GM23248 (cell line): ENCODE results near the gene CDS2. TPM values are rescaled to one million over a fixed set of nuclear protein-coding genes. Genes with fewer than 3 reads are reported as not detected.
A peak's percentile ranks its signal among the peaks of the same experiment; 100 is the strongest.

Experiments used
- DNase-seq: peaks from one replicate; pipeline ENCODE4 v3.0.0-alpha.2; 2015
- H2AFZ ChIP-seq: fragments of 200-600 bp; sonication (generic); 2 replicates; pipeline ENCODE4 v1.6.1; 2016; ENCODE audit warnings: antibody characterized with exemption
- H3F3A ChIP-seq: fragments of 200-600 bp; sonication (generic); 2 replicates; pipeline ENCODE4 v1.6.1; 2016; ENCODE audit warnings: mild to moderate bottlenecking, antibody characterized with exemption, mixed run types; ENCODE audit not compliant: insufficient read depth
- H3K27ac ChIP-seq: fragments of 200-600 bp; sonication (generic); 2 replicates; pipeline ENCODE4 v1.5.1; 2016; ENCODE audit warnings: mild to moderate bottlenecking
- H3K27me3 ChIP-seq: fragments of 200-600 bp; sonication (generic); replicated peaks from 2 replicates; pipeline ENCODE4 v1.6.1; 2016; ENCODE audit warnings: mild to moderate bottlenecking; ENCODE audit not compliant: insufficient read depth
- H3K36me3 ChIP-seq: fragments of 200-600 bp; sonication (generic); 2 replicates; pipeline ENCODE4 v1.6.1; 2016; ENCODE audit warnings: low read depth, mild to moderate bottlenecking
- H3K4me1 ChIP-seq: fragments of 200-600 bp; sonication (generic); 2 replicates; pipeline ENCODE4 v1.6.1; 2016; ENCODE audit warnings: mild to moderate bottlenecking; ENCODE audit not compliant: insufficient read depth
- H3K4me2 ChIP-seq: fragments of 200-600 bp; sonication (generic); one replicate; pipeline ENCODE4 v1.6.1; 2016; ENCODE audit warnings: mild to moderate bottlenecking; ENCODE audit not compliant: unreplicated experiment
- H3K4me3 ChIP-seq: fragments of 200-600 bp; sonication (generic); 2 replicates; pipeline ENCODE4 v1.5.1; 2016; ENCODE audit warnings: mild to moderate bottlenecking
- H3K79me2 ChIP-seq: fragments of 200-600 bp; sonication (generic); 2 replicates; pipeline ENCODE4 v1.6.1; 2016; ENCODE audit warnings: mild to moderate bottlenecking; ENCODE audit not compliant: insufficient read depth
- H3K9ac ChIP-seq: fragments of 200-600 bp; sonication (generic); 2 replicates; pipeline ENCODE4 v1.6.1; 2016; ENCODE audit warnings: mild to moderate bottlenecking
- H3K9me2 ChIP-seq: fragments of 200-600 bp; sonication (generic); 2 replicates; pipeline ENCODE4 v1.6.1; 2016; ENCODE audit warnings: mixed run types, mild to moderate bottlenecking, moderate library complexity; ENCODE audit not compliant: insufficient read depth
- H3K9me3 ChIP-seq: fragments of 200-600 bp; sonication (generic); one replicate; pipeline ENCODE4 v1.6.1; 2017; ENCODE audit warnings: low read depth
- H4K20me1 ChIP-seq: fragments of 200-600 bp; sonication (generic); 2 replicates; pipeline ENCODE4 v1.6.0; 2016; ENCODE audit not compliant: insufficient read depth
- EZH2 ChIP-seq: fragments of 200-600 bp; sonication (generic); IDR thresholded peaks from 2 replicates; pipeline ENCODE4 v1.6.1; 2018; ENCODE audit warnings: antibody characterized with exemption, mild to moderate bottlenecking; ENCODE audit not compliant: insufficient read depth, poor library complexity, severe bottlenecking
- EZH2phosphoT487 ChIP-seq: fragments of 200-600 bp; sonication (generic); IDR thresholded peaks from 2 replicates; pipeline ENCODE4 v1.6.1; 2018; ENCODE audit warnings: antibody characterized with exemption, moderate library complexity, mild to moderate bottlenecking, low read depth; ENCODE audit not compliant: insufficient read depth
- WGBS, 2 experiments: methylation state at CpG; one replicate each; pipeline ENCODE4 v1.1.6; 2015 to 2017; ENCODE audit warnings: low lambda C conversion rate in 2 of 2, low coverage in 1 of 2; ENCODE audit errors: missing lambda C conversion rate in 2 of 2; 5-methylcytosine and 5-hydroxymethylcytosine counted together
- in situ Hi-C: fragments of 300-500 bp; cut with MboI; formaldehyde crosslinking; loops from 2 replicates; pipeline ENCODE4 v1.15.0; 2020
- polyA plus RNA-seq: library from polyadenylated mRNA; unstranded; fragments of >200 nt; fragmentation: Nextera tagmentation; extraction: Ambion mirVana; gene quantifications from 2 replicates; pipeline ENCODE4 v1.2.1, GENCODE V29; 2016
- total RNA-seq: library from RNA; depleted of rRNA; stranded (reverse); fragments of >200 nt; shearing (Covaris generic); gene quantifications from 2 replicates; pipeline ENCODE4 v1.2.3, GENCODE V29; 2014

The CDS2 gene
- total and polyA plus RNA-seq, 2 experiments from 2014 or later, result 29.4 to 31.6 TPM

- Histone ChIP-seq H3K27me3 (no peaks in the 10 kb centered on the region), H3K4me3 (no peak overlapping the region), H3F3A (no peaks in the 10 kb centered on the region), H3K79me2 (peaks cover 72% of the 10 kb centered on the region), H3K4me2 (no peak overlapping the region), H3K9ac (no peak overlapping the region), H2AFZ (no peak overlapping the region), H3K4me1 (peaks cover 10% of the 10 kb centered on the region; the same call in 1 of the 2 replicates), H4K20me1 (peaks cover 5% of the 10 kb centered on the region; the same call in 1 of the 2 replicates), H3K9me3 (no peaks in the 10 kb centered on the region), H3K27ac (no peak overlapping the region), H3K9me2 (no peaks in the 10 kb centered on the region), H3K36me3 (no peaks in the 10 kb centered on the region)
- 37 to 44% methylated on average over 3 of the region's 3 CpGs for WGBS, 2 experiments
- peak; percentile 54 for DNase-seq
- in situ Hi-C loops, result no loop called here
- TF ChIP-seq EZH2, result no peak
- TF ChIP-seq EZH2phosphoT487, result no peak
These were observed 42.0 kb downstream of the CDS2 start for GRCh38 chr20:5168651-5169396.

GRCh38 chr20:5170341-5170740 lies 43.5 kb downstream of the CDS2 start:
- in situ Hi-C loops, result no loop called here
- 82 to 83% methylated on average over 8 of the region's 8 CpGs for WGBS, 2 experiments
- Histone ChIP-seq H2AFZ (no peak overlapping the region), H3K27me3 (no peaks in the 10 kb centered on the region), H3K4me3 (no peak overlapping the region), H3K9ac (no peak overlapping the region), H3K9me3 (no peaks in the 10 kb centered on the region), H3K4me1 (peaks cover 10% of the 10 kb centered on the region; the same call in 1 of the 2 replicates), H3F3A (no peaks in the 10 kb centered on the region), H3K4me2 (no peak overlapping the region), H3K79me2 (peaks cover 57% of the 10 kb centered on the region), H4K20me1 (no peaks in the 10 kb centered on the region), H3K36me3 (no peaks in the 10 kb centered on the region), H3K27ac (no peak overlapping the region), H3K9me2 (no peaks in the 10 kb centered on the region)
- no peak for DNase-seq
- TF ChIP-seq EZH2, result no peak
- TF ChIP-seq EZH2phosphoT487, result no peak

- H3K79me2 ChIP-seq, result peaks cover 49% of the 10 kb centered on the region
- H3K4me3 ChIP-seq, result no peak overlapping the region
- no peaks in the 10 kb centered on the region for H3K27me3 ChIP-seq
- no peaks in the 10 kb centered on the region for H3F3A ChIP-seq
- H3K4me1 ChIP-seq, result peaks cover 10% of the 10 kb centered on the region; the same call in 1 of the 2 replicates
- TF ChIP-seq EZH2phosphoT487, result no peak
- no peak for TF ChIP-seq EZH2
- H3K27ac ChIP-seq, result no peak overlapping the region
- no peak overlapping the region for H3K4me2 ChIP-seq
- H3K9me2 ChIP-seq, result no peaks in the 10 kb centered on the region
- H3K36me3 ChIP-seq, result no peaks in the 10 kb centered on the region
- WGBS, 2 experiments, result 87% methylated on average over 14 of the region's 14 CpGs
- DNase-seq, result no peak
- H3K9ac ChIP-seq, result no peak overlapping the region
- in situ Hi-C loops, result no loop called here
- H3K9me3 ChIP-seq, result no peaks in the 10 kb centered on the region
- H4K20me1 ChIP-seq, result no peaks in the 10 kb centered on the region
- no peak overlapping the region for H2AFZ ChIP-seq
These were observed 44.4 kb downstream of the CDS2 start for GRCh38 chr20:5171064-5171789.

GRCh38 chr20:5171790-5172164 lies 45.0 kb downstream of the CDS2 start:
- Histone ChIP-seq H3K9ac (no peak overlapping the region), H3K4me3 (no peak overlapping the region), H3K36me3 (no peaks in the 10 kb centered on the region), H3K27ac (no peak overlapping the region), H3K9me3 (no peaks in the 10 kb centered on the region), H3K79me2 (peaks cover 44% of the 10 kb centered on the region), H3K9me2 (no peaks in the 10 kb centered on the region), H2AFZ (no peak overlapping the region), H3K4me2 (no peak overlapping the region), H3K27me3 (no peaks in the 10 kb centered on the region), H3F3A (no peaks in the 10 kb centered on the region), H4K20me1 (no peaks in the 10 kb centered on the region), H3K4me1 (peaks cover 10% of the 10 kb centered on the region; the same call in 1 of the 2 replicates)
- no peak for TF ChIP-seq EZH2
- TF ChIP-seq EZH2phosphoT487, result no peak
- WGBS, 2 experiments, result 51 to 58% methylated on average over 4 of the region's 4 CpGs
- no peak for DNase-seq
- in situ Hi-C loops, result no loop called here
